ENCODE measurements around the gene DMXL2.

- TF ChIP-seq EZH2 (IDR thresholded peaks at IDR 0.05; ENCODE audit: insufficient read depth, poor library complexity, severe bottlenecking) (no peak), EZH2phosphoT487 (IDR thresholded peaks at IDR 0.05; ENCODE audit: insufficient read depth, low read depth) (no peak)
Measured at GRCh38 chr15:51460796-51461195, 161.8 kb downstream of the DMXL2 start.
